ENCODE data around the gene ABCC1. TPM values are rescaled to one million over a fixed set of nuclear protein-coding genes. Genes with fewer than 3 reads are reported as not detected.

Gene ABCC1
- polyA plus RNA-seq, 1 of the 3 experiments (the other 2 are of a cell fraction): 23.7 TPM

DNA sequence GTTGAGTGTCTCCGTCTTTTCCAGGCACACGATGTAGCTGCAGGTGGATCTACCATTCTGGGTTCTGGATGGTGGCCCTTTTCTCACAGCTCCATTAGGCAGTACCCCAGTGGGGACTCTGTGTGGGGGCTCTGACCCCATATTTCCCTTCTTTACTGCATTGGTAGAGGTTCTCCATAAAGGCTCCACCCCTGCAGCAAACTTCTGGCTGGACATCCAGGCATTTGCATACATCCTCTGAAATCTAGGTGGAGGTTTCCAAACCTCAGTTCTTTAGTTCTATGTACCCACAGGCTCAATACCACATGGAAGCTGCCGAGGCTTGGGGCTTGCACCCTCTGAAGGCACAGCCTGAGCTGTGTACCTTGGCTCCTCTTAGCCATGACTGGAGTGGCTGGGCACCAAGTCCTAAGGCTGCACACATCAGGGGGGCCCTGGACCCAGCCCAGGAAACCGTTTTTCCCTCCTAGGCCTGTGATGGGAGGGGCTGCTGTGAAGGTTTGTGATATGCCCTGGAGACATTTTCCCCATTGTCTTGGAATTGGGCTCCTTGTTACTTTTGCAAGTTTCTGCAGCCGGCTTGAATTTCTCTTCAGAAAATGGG lies 14.0 kb downstream of the ABCC1 start:
- no peak overlapping the region for H2AFZ ChIP-seq (ENCODE audit: low read depth)
- ChIA-PET POLR2A (no interaction called here), CTCF (no interaction called here)
- H4K20me1 ChIP-seq (ENCODE audit: insufficient read depth): peaks cover 24% of the 10 kb centered on the region; the same call in 1 of the 2 replicates
- H3K4me1 ChIP-seq (ENCODE audit: control insufficient read depth in 1 of 2, insufficient read depth in 2 of 2, low read depth in 1 of 2, low read length in 1 of 2): peaks cover 14 to 16% of the 10 kb centered on the region in 2 experiments; a peak in 3 of 4 replicates
- peaks cover 16% of the 10 kb centered on the region for H3F3A ChIP-seq (replicated peaks; ENCODE audit: insufficient read depth)
- H3K9ac ChIP-seq: no peak overlapping the region
- DNase-seq: no peak
- H3K36me3 ChIP-seq (replicated peaks in 1 of 2; ENCODE audit: control insufficient read depth in 1 of 2, insufficient read depth in 2 of 2, low read length in 1 of 2): peaks cover 0 to 5% of the 10 kb centered on the region in 2 experiments
- TF ChIP-seq, protein P1, sequence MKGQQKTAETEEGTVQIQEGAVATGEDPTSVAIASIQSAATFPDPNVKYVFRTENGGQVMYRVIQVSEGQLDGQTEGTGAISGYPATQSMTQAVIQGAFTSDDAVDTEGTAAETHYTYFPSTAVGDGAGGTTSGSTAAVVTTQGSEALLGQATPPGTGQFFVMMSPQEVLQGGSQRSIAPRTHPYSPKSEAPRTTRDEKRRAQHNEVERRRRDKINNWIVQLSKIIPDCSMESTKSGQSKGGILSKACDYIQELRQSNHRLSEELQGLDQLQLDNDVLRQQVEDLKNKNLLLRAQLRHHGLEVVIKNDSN (IDR thresholded peaks at IDR 0.05; ENCODE audit: borderline replicate concordance, low read depth): no peak
- TF ChIP-seq GABPA (IDR thresholded peaks at IDR 0.05; ENCODE audit: low read depth) (no peak), JUND (IDR thresholded peaks at IDR 0.05) (no peak)
- H3K27ac ChIP-seq (ENCODE audit: low read depth in 2 of 2, low read length in 1 of 2): no peak overlapping the region
- H3K27me3 ChIP-seq (ENCODE audit: insufficient read depth): no peaks in the 10 kb centered on the region
- H3K79me2 ChIP-seq (ENCODE audit: insufficient read depth): peaks cover 97% of the 10 kb centered on the region
- H3K4me3 ChIP-seq (ENCODE audit: low read depth in 2 of 2, low read length in 1 of 2): no peak overlapping the region
- no peak overlapping the region for H3K4me2 ChIP-seq
- 83% methylated on average over 4 of the region's 5 CpGs for whole genome bisulfite sequencing (ENCODE audit: low lambda C conversion rate)
- H3K9me3 ChIP-seq: no peaks in the 10 kb centered on the region
- H3K9me2 ChIP-seq: no peaks in the 10 kb centered on the region

DNA sequence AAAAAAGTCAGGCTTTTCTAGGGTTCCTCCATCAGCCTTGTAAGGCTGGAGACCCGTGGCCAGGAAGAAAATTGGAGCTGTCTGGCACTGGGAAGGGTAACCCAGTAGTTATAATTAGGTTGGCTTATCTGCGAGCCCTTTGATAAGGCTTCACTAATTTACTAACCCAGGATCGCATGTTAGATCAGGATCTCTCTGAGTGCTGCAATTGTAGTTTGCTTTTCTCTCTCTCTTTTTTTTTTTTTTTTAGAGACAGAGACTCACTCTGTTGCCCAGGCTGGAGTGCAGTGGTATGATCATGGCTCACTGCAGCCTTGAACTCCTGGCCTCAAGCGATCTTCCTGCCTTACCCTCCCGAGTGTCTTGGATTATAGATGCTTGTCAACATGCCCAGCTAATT lies 17.0 kb downstream of the ABCC1 start:
- ChIA-PET CTCF (interaction anchor here (1.2 to 1.4 kb wide), 3 partner anchors 8 to 92 kb away, joined by 3 to 5 read pairs (median 5); no protein-coding TSS in a partner anchor), POLR2A (no interaction called here)
- Histone ChIP-seq H3K36me3 (replicated peaks in 1 of 2; ENCODE audit: control insufficient read depth in 1 of 2, insufficient read depth in 2 of 2, low read length in 1 of 2) (peaks cover 0 to 14% of the 10 kb centered on the region in 2 experiments), H3K79me2 (ENCODE audit: insufficient read depth) (peaks cover 96% of the 10 kb centered on the region), H4K20me1 (ENCODE audit: insufficient read depth) (0 out of 2 replicates have a peak, but pooled peaks cover 2% of the 10 kb centered on the region), H3K4me1 (ENCODE audit: control insufficient read depth in 1 of 2, insufficient read depth in 2 of 2, low read depth in 1 of 2, low read length in 1 of 2) (peaks cover 14 to 16% of the 10 kb centered on the region in 2 experiments; a peak in 3 of 4 replicates), H2AFZ (ENCODE audit: low read depth) (peak overlapping the region; percentile 81; the same call in 1 of the 2 replicates), H3F3A (replicated peaks; ENCODE audit: insufficient read depth) (peaks cover 16% of the 10 kb centered on the region), H3K27me3 (ENCODE audit: insufficient read depth) (no peaks in the 10 kb centered on the region), H3K9me3 (no peaks in the 10 kb centered on the region), H3K4me2 (peak overlapping the region; percentile 70), H3K9me2 (no peaks in the 10 kb centered on the region), H3K4me3 (ENCODE audit: low read depth in 2 of 2, low read length in 1 of 2) (no peak overlapping the region), H3K27ac (ENCODE audit: low read depth in 2 of 2, low read length in 1 of 2) (peak overlapping the region; percentile 20 to 88; a peak in 3 of 4 replicates), H3K9ac (peak overlapping the region; percentile 66; the same call in 1 of the 2 replicates)
- DNase-seq: peak; percentile 74
- WGBS (ENCODE audit: low lambda C conversion rate): 23% methylated on average over 5 of the region's 5 CpGs
- TF ChIP-seq, protein P1 (IDR thresholded peaks at IDR 0.05; ENCODE audit: borderline replicate concordance, low read depth): no peak
- TF ChIP-seq MXI1 (IDR thresholded peaks at IDR 0.05; ENCODE audit: low read depth, low read length) (0 out of 2 replicates have a peak, but pooled peaks have one; percentile 40), ELF1 (IDR thresholded peaks at IDR 0.05) (no peak), JUND (IDR thresholded peaks at IDR 0.05) (no peak), FOSL2 (IDR thresholded peaks at IDR 0.05; ENCODE audit: borderline replicate concordance, low read depth) (no peak), POLR2AphosphoS5 (IDR thresholded peaks at IDR 0.05; ENCODE audit: low read depth, low read length) (no peak), TCF12 (IDR thresholded peaks at IDR 0.05) (no peak; the same call in 1 of the 2 replicates), TEAD4 (IDR thresholded peaks at IDR 0.05; ENCODE audit: borderline replicate concordance, insufficient read depth) (no peak; the same call in 1 of the 2 replicates), CHD2 (IDR thresholded peaks at IDR 0.05; ENCODE audit: low read length, partially characterized antibody) (peak; percentile 67), EP300 (IDR thresholded peaks at IDR 0.05; ENCODE audit: borderline replicate concordance in 1 of 2, low read depth in 1 of 2, low read length in 1 of 2) (peak in 1 of 2 experiments; percentile 85; a peak in 2 of 4 replicates), GABPA (IDR thresholded peaks at IDR 0.05; ENCODE audit: low read depth) (no peak), MAX (IDR thresholded peaks at IDR 0.05; ENCODE audit: low read depth) (no peak), FOXM1 (IDR thresholded peaks at IDR 0.05; ENCODE audit: low read depth) (no peak), MEF2A (IDR thresholded peaks at IDR 0.05; ENCODE audit: borderline replicate concordance, low read depth) (no peak), YY1 (IDR thresholded peaks at IDR 0.05; ENCODE audit: low read depth) (no peak), RXRA (IDR thresholded peaks at IDR 0.05; ENCODE audit: borderline replicate concordance, low read depth) (no peak), RFX5 (IDR thresholded peaks at IDR 0.05; ENCODE audit: low read length) (peak; percentile 49; the same call in 1 of the 2 replicates), RAD21 (IDR thresholded peaks at IDR 0.05; ENCODE audit: low read length) (peak; percentile 34; the same call in 1 of the 2 replicates)
- TF ChIP-seq, protein P2, sequence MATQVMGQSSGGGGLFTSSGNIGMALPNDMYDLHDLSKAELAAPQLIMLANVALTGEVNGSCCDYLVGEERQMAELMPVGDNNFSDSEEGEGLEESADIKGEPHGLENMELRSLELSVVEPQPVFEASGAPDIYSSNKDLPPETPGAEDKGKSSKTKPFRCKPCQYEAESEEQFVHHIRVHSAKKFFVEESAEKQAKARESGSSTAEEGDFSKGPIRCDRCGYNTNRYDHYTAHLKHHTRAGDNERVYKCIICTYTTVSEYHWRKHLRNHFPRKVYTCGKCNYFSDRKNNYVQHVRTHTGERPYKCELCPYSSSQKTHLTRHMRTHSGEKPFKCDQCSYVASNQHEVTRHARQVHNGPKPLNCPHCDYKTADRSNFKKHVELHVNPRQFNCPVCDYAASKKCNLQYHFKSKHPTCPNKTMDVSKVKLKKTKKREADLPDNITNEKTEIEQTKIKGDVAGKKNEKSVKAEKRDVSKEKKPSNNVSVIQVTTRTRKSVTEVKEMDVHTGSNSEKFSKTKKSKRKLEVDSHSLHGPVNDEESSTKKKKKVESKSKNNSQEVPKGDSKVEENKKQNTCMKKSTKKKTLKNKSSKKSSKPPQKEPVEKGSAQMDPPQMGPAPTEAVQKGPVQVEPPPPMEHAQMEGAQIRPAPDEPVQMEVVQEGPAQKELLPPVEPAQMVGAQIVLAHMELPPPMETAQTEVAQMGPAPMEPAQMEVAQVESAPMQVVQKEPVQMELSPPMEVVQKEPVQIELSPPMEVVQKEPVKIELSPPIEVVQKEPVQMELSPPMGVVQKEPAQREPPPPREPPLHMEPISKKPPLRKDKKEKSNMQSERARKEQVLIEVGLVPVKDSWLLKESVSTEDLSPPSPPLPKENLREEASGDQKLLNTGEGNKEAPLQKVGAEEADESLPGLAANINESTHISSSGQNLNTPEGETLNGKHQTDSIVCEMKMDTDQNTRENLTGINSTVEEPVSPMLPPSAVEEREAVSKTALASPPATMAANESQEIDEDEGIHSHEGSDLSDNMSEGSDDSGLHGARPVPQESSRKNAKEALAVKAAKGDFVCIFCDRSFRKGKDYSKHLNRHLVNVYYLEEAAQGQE (IDR thresholded peaks at IDR 0.05; ENCODE audit: low read depth, low read length): no peak
- TF ChIP-seq, protein P3, sequence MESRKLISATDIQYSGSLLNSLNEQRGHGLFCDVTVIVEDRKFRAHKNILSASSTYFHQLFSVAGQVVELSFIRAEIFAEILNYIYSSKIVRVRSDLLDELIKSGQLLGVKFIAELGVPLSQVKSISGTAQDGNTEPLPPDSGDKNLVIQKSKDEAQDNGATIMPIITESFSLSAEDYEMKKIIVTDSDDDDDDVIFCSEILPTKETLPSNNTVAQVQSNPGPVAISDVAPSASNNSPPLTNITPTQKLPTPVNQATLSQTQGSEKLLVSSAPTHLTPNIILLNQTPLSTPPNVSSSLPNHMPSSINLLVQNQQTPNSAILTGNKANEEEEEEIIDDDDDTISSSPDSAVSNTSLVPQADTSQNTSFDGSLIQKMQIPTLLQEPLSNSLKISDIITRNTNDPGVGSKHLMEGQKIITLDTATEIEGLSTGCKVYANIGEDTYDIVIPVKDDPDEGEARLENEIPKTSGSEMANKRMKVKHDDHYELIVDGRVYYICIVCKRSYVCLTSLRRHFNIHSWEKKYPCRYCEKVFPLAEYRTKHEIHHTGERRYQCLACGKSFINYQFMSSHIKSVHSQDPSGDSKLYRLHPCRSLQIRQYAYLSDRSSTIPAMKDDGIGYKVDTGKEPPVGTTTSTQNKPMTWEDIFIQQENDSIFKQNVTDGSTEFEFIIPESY (IDR thresholded peaks at IDR 0.05; ENCODE audit: borderline replicate concordance, low read depth): no peak

Data from SK-N-SH (cell line).